Neutrophil (primary cell): Measurements from ENCODE around the gene SNAP47.

Source experiments
- H3K27ac ChIP-seq: fragments of 200-600 bp; sonication (generic); 2 replicates; pipeline ENCODE4 v1.5.1; 2016; ENCODE audit warnings: mild to moderate bottlenecking, moderate library complexity
- H3K27me3 ChIP-seq: fragments of 200-600 bp; sonication (generic); 2 replicates; pipeline ENCODE4 v1.6.0; 2016; ENCODE audit warnings: mild to moderate bottlenecking
- H3K36me3 ChIP-seq: fragments of 200-600 bp; sonication (generic); 2 replicates; pipeline ENCODE4 v1.5.1; 2017
- H3K4me1 ChIP-seq, 2 experiments: fragments of 200-600 bp in 1 of 2; sonication (generic) in 1 of 2; 1 replicate in 1 of 2; 2 replicates in 1 of 2; pipeline versions ENCODE4 v1.5.1 to v1.6.1; 2013 to 2016; ENCODE audit warnings: low read depth in 1 of 2, low read length in 1 of 2, mild to moderate bottlenecking in 1 of 2, moderate library complexity in 1 of 2; ENCODE audit not compliant: control insufficient read depth in 1 of 2, insufficient read depth in 1 of 2
- H3K4me3 ChIP-seq, 2 experiments: fragments of 200-600 bp in 1 of 2; sonication (generic) in 1 of 2; 1 replicate in 1 of 2; 2 replicates in 1 of 2; pipeline ENCODE4 v1.5.1; 2013 to 2016; ENCODE audit warnings: low read depth in 1 of 2, low read length in 1 of 2, mild to moderate bottlenecking in 1 of 2, moderate library complexity in 1 of 2
- H3K9me3 ChIP-seq: fragments of 200-600 bp; sonication (generic); 2 replicates; pipeline ENCODE4 v1.5.1; 2016
- CTCF ChIP-seq: fragments of 200-600 bp; sonication (generic); IDR thresholded peaks from 2 replicates; pipeline ENCODE4 v1.5.1; 2016; ENCODE audit warnings: antibody characterized with exemption

SNAP47 gene

GRCh38 chr1:227733751-227734545 lies 1.3 kb upstream of the SNAP47 start:
- peaks cover 12% of the 10 kb centered on the region for H3K27me3 ChIP-seq
- peaks cover 17% of the 10 kb centered on the region in 2 experiments for H3K4me1 ChIP-seq
- peak overlapping the region in 1 of 2 experiments; percentile 79 for H3K4me3 ChIP-seq
- TF ChIP-seq CTCF = no peak
- peaks cover 24% of the 10 kb centered on the region for H3K36me3 ChIP-seq
- no peaks in the 10 kb centered on the region for H3K9me3 ChIP-seq
- H3K27ac ChIP-seq = no peak overlapping the region

GRCh38 chr1:227734546-227734855 lies 734 bp upstream of the SNAP47 start:
- H3K27me3 ChIP-seq = peaks cover 6% of the 10 kb centered on the region
- no peaks in the 10 kb centered on the region for H3K9me3 ChIP-seq
- peak overlapping the region; percentile 79 to 83 for H3K4me3 ChIP-seq
- peak overlapping the region; percentile 60 for H3K27ac ChIP-seq
- peaks cover 24% of the 10 kb centered on the region for H3K36me3 ChIP-seq
- TF ChIP-seq CTCF = no peak
- H3K4me1 ChIP-seq = peaks cover 16 to 17% of the 10 kb centered on the region in 2 experiments

DNA sequence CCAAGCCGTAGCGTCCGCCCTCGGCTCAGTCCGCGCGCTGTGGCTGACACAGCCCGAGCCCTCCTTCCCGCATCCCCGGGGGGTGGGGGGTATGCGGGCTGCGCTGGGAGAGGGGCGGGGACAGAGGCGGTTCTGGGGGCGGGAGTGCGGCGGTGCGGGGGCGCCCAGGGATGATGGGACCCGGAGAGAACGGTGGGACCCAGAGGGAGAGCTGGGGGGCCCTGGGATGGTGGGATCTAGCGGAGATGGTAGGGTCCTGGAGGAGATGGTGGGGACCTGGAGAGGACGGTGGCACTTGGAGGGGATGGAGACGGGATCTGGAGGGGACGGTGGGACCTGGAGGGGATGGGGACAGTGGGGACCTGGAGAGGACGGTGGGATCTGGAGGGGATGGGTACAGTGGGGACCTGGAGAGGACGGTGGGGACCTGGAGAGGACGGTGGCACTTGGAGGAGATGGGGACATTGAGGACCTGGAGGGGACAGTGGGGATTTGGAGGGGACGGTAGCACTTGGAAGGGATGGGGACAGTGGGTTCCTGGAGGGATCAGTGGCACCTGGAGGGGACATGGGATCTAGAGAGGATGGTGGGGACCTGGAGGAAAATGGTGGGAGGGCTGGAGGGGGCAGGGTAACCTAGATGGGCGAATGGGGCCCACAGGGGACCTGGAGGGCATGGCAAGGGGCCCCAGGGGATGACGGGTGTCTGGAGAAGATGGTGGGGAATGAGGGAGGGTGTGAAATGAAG lies 477 bp downstream of the SNAP47 start:
- peak; percentile 5 for TF ChIP-seq CTCF
- H3K4me1 ChIP-seq = peaks cover 16 to 17% of the 10 kb centered on the region in 2 experiments

GRCh38 chr1:227736814-227737432 lies 1.7 kb downstream of the SNAP47 start:
- H3K27ac ChIP-seq = no peak overlapping the region
- peaks cover 16 to 17% of the 10 kb centered on the region in 2 experiments for H3K4me1 ChIP-seq
- no peak overlapping the region for H3K4me3 ChIP-seq
- peaks cover 13% of the 10 kb centered on the region for H3K36me3 ChIP-seq
- TF ChIP-seq CTCF = no peak
- no peaks in the 10 kb centered on the region for H3K9me3 ChIP-seq
- no peaks in the 10 kb centered on the region for H3K27me3 ChIP-seq

More for the DNA sequence above, 477 bp downstream of the SNAP47 start:
- peaks cover 24% of the 10 kb centered on the region for H3K36me3 ChIP-seq
- peak overlapping the region; percentile 79 to 83 for H3K4me3 ChIP-seq
- no peaks in the 10 kb centered on the region for H3K9me3 ChIP-seq
- H3K27me3 ChIP-seq = no peaks in the 10 kb centered on the region
- peak overlapping the region; percentile 60 for H3K27ac ChIP-seq

DNA sequence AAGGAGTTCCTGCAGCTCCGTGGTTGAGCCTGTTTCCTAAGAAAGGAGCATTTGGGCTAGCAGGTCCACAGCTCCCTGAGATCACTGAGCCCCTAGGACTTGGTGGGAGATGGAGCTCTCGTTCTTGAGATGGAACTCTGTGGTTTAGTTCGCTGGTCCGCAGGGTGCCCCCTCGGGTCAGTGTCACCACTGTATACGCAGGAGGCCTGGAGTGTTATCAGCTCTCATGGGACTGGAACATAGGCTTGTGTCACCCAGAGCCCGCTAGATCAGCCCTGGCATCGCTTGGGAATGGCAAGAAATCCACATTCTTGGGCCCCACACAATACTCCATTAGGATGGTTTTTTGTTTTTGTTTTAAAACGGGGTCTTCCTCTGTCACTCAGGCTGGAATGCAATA lies 3.6 kb downstream of the SNAP47 start:
- no peak for TF ChIP-seq CTCF
- no peak overlapping the region for H3K27ac ChIP-seq
- H3K4me1 ChIP-seq = peaks cover 16 to 17% of the 10 kb centered on the region in 2 experiments
- no peaks in the 10 kb centered on the region for H3K36me3 ChIP-seq
- H3K9me3 ChIP-seq = no peaks in the 10 kb centered on the region
- no peak overlapping the region for H3K4me3 ChIP-seq
- H3K27me3 ChIP-seq = no peaks in the 10 kb centered on the region
